GM23338 (cell line): Measurements from ENCODE around the gene PVALB. TPM values are rescaled to one million over a fixed set of nuclear protein-coding genes. Genes with fewer than 3 reads are reported as not detected.

Source experiments
- ATAC-seq: fragments of 200-7000 bp; cut with Tn5 transposase; 3 replicates; pipeline ENCODE4 v1.9.1; 2020
- DNase-seq: peaks from one replicate; pipeline ENCODE4 v3.0.0-alpha.2; 2015; ENCODE audit warnings: low spot score
- H2AFZ ChIP-seq: fragments of 200-600 bp; sonication (generic); 2 replicates; pipeline ENCODE4 v1.8.0; 2016; ENCODE audit warnings: antibody characterized with exemption, mild to moderate bottlenecking, moderate library complexity
- H3F3A ChIP-seq: fragments of 200-600 bp; sonication (generic); replicated peaks from 2 replicates; pipeline ENCODE4 v1.8.0; 2017; ENCODE audit warnings: antibody characterized with exemption, mixed run types, low read depth
- H3K27ac ChIP-seq: fragments of 200-600 bp; sonication (generic); 2 replicates; pipeline ENCODE4 v1.6.1; 2016; ENCODE audit warnings: low read depth
- H3K27me3 ChIP-seq: fragments of 200-600 bp; sonication (generic); 2 replicates; pipeline ENCODE4 v1.8.0; 2016; ENCODE audit warnings: mild to moderate bottlenecking, mixed run types, moderate library complexity; ENCODE audit not compliant: insufficient read depth
- H3K36me3 ChIP-seq: fragments of 200-600 bp; sonication (generic); 2 replicates; pipeline ENCODE4 v1.8.0; 2016; ENCODE audit warnings: mild to moderate bottlenecking; ENCODE audit not compliant: insufficient read depth
- H3K4me1 ChIP-seq: fragments of 200-600 bp; sonication (generic); 2 replicates; pipeline ENCODE4 v1.8.0; 2016; ENCODE audit warnings: mild to moderate bottlenecking, moderate library complexity; ENCODE audit not compliant: insufficient read depth
- H3K4me2 ChIP-seq: fragments of 200-600 bp; sonication (generic); 2 replicates; pipeline ENCODE4 v1.7.1; 2017; ENCODE audit warnings: mixed run types
- H3K4me3 ChIP-seq: fragments of 200-600 bp; sonication (generic); 2 replicates; pipeline ENCODE4 v1.6.1; 2016; ENCODE audit warnings: mixed run types
- H3K79me2 ChIP-seq: fragments of 200-600 bp; sonication (generic); replicated peaks from 2 replicates; pipeline ENCODE4 v1.8.0; 2017; ENCODE audit warnings: mild to moderate bottlenecking; ENCODE audit not compliant: insufficient read depth
- H3K9me2 ChIP-seq: fragments of 200-600 bp; sonication (generic); 2 replicates; pipeline ENCODE4 v1.8.0; 2017; ENCODE audit not compliant: insufficient read depth
- H4K20me1 ChIP-seq: fragments of 200-600 bp; sonication (generic); replicated peaks from 2 replicates; pipeline ENCODE4 v1.8.0; 2017; ENCODE audit warnings: mild to moderate bottlenecking; ENCODE audit not compliant: insufficient read depth
- H3K27ac Mint-ChIP-seq: 2 replicates; pipeline ENCODE4 v1.8.0; 2020; ENCODE audit warnings: inconsistent platforms, mild to moderate bottlenecking, moderate library complexity, mixed read lengths
- H3K27me3 Mint-ChIP-seq: 3 replicates; pipeline ENCODE4 v1.8.0; 2022; ENCODE audit warnings: low read depth, mild to moderate bottlenecking, moderate library complexity, mixed read lengths, inconsistent platforms; ENCODE audit not compliant: insufficient read depth, poor library complexity
- H3K36me3 Mint-ChIP-seq: 3 replicates; pipeline ENCODE4 v1.8.0; 2021; ENCODE audit warnings: low read depth, mild to moderate bottlenecking, inconsistent platforms, moderate library complexity, mixed read lengths
- H3K4me1 Mint-ChIP-seq: 3 replicates; pipeline ENCODE4 v1.8.0; 2020; ENCODE audit warnings: mild to moderate bottlenecking, inconsistent platforms, mixed read lengths
- H3K4me3 Mint-ChIP-seq: 3 replicates; pipeline ENCODE4 v1.8.0; 2021; ENCODE audit warnings: moderate library complexity, mild to moderate bottlenecking, inconsistent platforms, mixed read lengths
- H3K9me3 Mint-ChIP-seq: 3 replicates; pipeline ENCODE4 v1.8.0; 2020; ENCODE audit warnings: moderate library complexity, mild to moderate bottlenecking, inconsistent platforms, mixed read lengths
- ZNF331 ChIP-seq: fragments of 250-450 bp; sonication (Bioruptor Pico); IDR thresholded peaks from 2 replicates; pipeline ENCODE4 v1.5.0; 2020; ENCODE audit warnings: low read depth, mild to moderate bottlenecking, moderate library complexity
- polyA plus RNA-seq: library from polyadenylated mRNA; unstranded; fragments of >200 nt; fragmentation: Nextera tagmentation; extraction: Ambion mirVana; gene quantifications from 2 replicates; pipeline ENCODE4 v1.2.1, GENCODE V29; 2016
- total RNA-seq: library from RNA; depleted of rRNA; stranded (reverse); fragments of >200 nt; shearing (Covaris generic); gene quantifications from 2 replicates; pipeline ENCODE4 v1.2.3, GENCODE V29; 2014; rRNA removed
- TF ChIP-seq, protein P1 (sequence below): IDR thresholded peaks from one replicate; pipeline ENCODE4 v1.6.1; 2018; ENCODE audit warnings: antibody characterized with exemption; ENCODE audit not compliant: unreplicated experiment

Gene PVALB
- total and polyA plus RNA-seq, 2 experiments from 2014 or later = 7.9 TPM; not detected in 1

DNA sequence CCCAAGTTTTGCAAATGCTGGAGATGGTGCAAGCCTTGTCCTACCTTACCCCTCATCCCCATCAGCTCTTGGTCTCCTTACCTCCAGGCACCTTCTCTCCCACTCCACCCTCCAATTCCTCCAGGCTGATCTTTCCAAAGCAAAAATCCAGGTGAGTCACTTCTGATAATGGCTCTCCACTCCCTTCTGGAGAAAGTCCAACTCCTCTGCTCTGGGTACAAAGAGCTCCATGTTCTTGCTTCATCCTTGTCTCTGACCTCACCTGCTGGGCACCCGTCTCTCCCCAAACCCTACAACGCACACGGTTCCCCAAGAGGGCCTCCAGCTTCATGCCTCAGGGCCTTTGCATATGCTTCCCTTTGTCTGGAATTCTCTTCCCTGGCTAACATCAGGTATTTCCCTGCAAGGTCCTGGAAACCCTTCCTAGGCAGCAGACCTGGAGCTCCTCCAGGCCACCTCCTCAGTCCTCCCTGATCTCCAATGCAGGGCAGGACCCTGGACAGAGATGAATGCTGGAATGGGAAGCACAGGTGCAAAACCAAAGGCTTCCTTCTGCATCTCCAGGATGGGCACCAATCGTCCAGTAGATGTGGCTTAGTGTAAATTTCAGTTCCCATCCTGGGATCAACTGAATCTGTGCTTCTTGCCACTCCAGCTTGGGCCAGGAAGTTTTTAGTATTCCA, 63.6 kb downstream of the PVALB start:
- no peaks in the 10 kb centered on the region for H3K36me3 ChIP-seq
- H3K27me3 ChIP-seq = no peaks in the 10 kb centered on the region
- no peaks in the 10 kb centered on the region for H3F3A ChIP-seq
- Mint-ChIP-seq H3K4me3 (no peak overlapping the region), H3K27ac (no peak overlapping the region), H3K36me3 (no peaks in the 10 kb centered on the region), H3K9me3 (peaks cover 3% of the 10 kb centered on the region; the same call in 2 of the 3 replicates), H3K4me1 (peaks cover 8% of the 10 kb centered on the region), H3K27me3 (peaks cover 10% of the 10 kb centered on the region)
- no peak for TF ChIP-seq ZNF331 (CRISPR knock-in tag)
- TF ChIP-seq, protein P1, sequence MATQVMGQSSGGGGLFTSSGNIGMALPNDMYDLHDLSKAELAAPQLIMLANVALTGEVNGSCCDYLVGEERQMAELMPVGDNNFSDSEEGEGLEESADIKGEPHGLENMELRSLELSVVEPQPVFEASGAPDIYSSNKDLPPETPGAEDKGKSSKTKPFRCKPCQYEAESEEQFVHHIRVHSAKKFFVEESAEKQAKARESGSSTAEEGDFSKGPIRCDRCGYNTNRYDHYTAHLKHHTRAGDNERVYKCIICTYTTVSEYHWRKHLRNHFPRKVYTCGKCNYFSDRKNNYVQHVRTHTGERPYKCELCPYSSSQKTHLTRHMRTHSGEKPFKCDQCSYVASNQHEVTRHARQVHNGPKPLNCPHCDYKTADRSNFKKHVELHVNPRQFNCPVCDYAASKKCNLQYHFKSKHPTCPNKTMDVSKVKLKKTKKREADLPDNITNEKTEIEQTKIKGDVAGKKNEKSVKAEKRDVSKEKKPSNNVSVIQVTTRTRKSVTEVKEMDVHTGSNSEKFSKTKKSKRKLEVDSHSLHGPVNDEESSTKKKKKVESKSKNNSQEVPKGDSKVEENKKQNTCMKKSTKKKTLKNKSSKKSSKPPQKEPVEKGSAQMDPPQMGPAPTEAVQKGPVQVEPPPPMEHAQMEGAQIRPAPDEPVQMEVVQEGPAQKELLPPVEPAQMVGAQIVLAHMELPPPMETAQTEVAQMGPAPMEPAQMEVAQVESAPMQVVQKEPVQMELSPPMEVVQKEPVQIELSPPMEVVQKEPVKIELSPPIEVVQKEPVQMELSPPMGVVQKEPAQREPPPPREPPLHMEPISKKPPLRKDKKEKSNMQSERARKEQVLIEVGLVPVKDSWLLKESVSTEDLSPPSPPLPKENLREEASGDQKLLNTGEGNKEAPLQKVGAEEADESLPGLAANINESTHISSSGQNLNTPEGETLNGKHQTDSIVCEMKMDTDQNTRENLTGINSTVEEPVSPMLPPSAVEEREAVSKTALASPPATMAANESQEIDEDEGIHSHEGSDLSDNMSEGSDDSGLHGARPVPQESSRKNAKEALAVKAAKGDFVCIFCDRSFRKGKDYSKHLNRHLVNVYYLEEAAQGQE = peak; percentile 66
- no peak overlapping the region for H3K4me2 ChIP-seq
- no peak overlapping the region for H2AFZ ChIP-seq
- H3K27ac ChIP-seq = no peak overlapping the region
- no peak overlapping the region for H3K4me3 ChIP-seq
- H3K79me2 ChIP-seq = no peaks in the 10 kb centered on the region
- H3K4me1 ChIP-seq = no peaks in the 10 kb centered on the region
- DNase-seq (no peak), ATAC-seq (no peak)
- H4K20me1 ChIP-seq = no peaks in the 10 kb centered on the region
- no peaks in the 10 kb centered on the region for H3K9me2 ChIP-seq

Other genes starting within 250 kb of the PVALB start
- gene CACNG2, start 113.3 kb downstream of the PVALB start, total RNA-seq = not detected in 2 replicates
- not detected in 2 replicates for gene CACNG2, start 113.3 kb downstream of the PVALB start, polyA plus RNA-seq
- gene IFT27, start 40.9 kb downstream of the PVALB start, total RNA-seq = 20.3 and 28.5 TPM in 2 replicates
- gene IFT27, start 40.9 kb downstream of the PVALB start, polyA plus RNA-seq = 63.5 and 67.7 TPM in 2 replicates
- gene NCF4, start 44.0 kb upstream of the PVALB start, total RNA-seq = not detected in 2 replicates
- gene NCF4, start 44.0 kb upstream of the PVALB start, polyA plus RNA-seq = not detected in 2 replicates
- gene CSF2RB, start 96.6 kb upstream of the PVALB start, total RNA-seq = not detected in 2 replicates
- not detected in 2 replicates for gene CSF2RB, start 96.6 kb upstream of the PVALB start, polyA plus RNA-seq
- gene TST, start 202.4 kb upstream of the PVALB start, total RNA-seq = 32.4 and 32.7 TPM in 2 replicates
- gene TST, start 202.4 kb upstream of the PVALB start, polyA plus RNA-seq = 14.6 and 16.3 TPM in 2 replicates
- gene MPST, start 202.7 kb upstream of the PVALB start, total RNA-seq = 121 and 158 TPM in 2 replicates
- 85.5 and 86.2 TPM in 2 replicates for gene MPST, start 202.7 kb upstream of the PVALB start, polyA plus RNA-seq
- gene KCTD17, start 234.7 kb upstream of the PVALB start, total RNA-seq = 26.9 and 35.0 TPM in 2 replicates
- 21.2 and 25.1 TPM in 2 replicates for gene KCTD17, start 234.7 kb upstream of the PVALB start, polyA plus RNA-seq